Neural progenitor cell (in vitro differentiated cells): ENCODE results near the gene NCBP2L. TPM values are rescaled to one million over a fixed set of nuclear protein-coding genes. Genes with fewer than 3 reads are reported as not detected.

Experiments
- DNase-seq: peaks from one replicate; pipeline ENCODE4 v3.0.0-alpha.2; 2016; ENCODE audit warnings: low spot score
- H2AFZ ChIP-seq: fragments of 200-600 bp; sonication (generic); replicated peaks from 2 replicates; pipeline ENCODE4 v1.6.1; 2016; ENCODE audit warnings: antibody characterized with exemption
- H3F3A ChIP-seq: fragments of 200-600 bp; sonication (generic); 2 replicates; pipeline ENCODE4 v1.6.1; 2016; ENCODE audit warnings: antibody characterized with exemption, low read depth
- H3K27ac ChIP-seq: fragments of 200-600 bp; sonication (generic); 2 replicates; pipeline ENCODE4 v1.5.1; 2016; ENCODE audit warnings: mild to moderate bottlenecking
- H3K27me3 ChIP-seq: fragments of 200-600 bp; sonication (generic); 2 replicates; pipeline ENCODE4 v1.6.1; 2016; ENCODE audit warnings: mild to moderate bottlenecking, moderate library complexity
- H3K36me3 ChIP-seq: fragments of 200-600 bp; sonication (generic); 2 replicates; pipeline ENCODE4 v1.5.1; 2016
- H3K4me1 ChIP-seq: fragments of 200-600 bp; sonication (generic); 2 replicates; pipeline ENCODE4 v1.6.1; 2016; ENCODE audit warnings: mixed run types
- H3K4me2 ChIP-seq: fragments of 200-600 bp; sonication (generic); 2 replicates; pipeline ENCODE4 v1.6.1; 2016
- H3K4me3 ChIP-seq: fragments of 200-600 bp; sonication (generic); 2 replicates; pipeline ENCODE4 v1.5.1; 2016
- H3K79me2 ChIP-seq: fragments of 200-600 bp; sonication (generic); 2 replicates; pipeline ENCODE4 v1.6.1; 2016; ENCODE audit warnings: low read depth
- H3K9ac ChIP-seq: fragments of 200-600 bp; sonication (generic); 2 replicates; pipeline ENCODE4 v1.6.1; 2016
- H3K9me3 ChIP-seq: fragments of 200-600 bp; sonication (generic); 2 replicates; pipeline ENCODE4 v1.5.1; 2016; ENCODE audit warnings: low read depth
- H4K20me1 ChIP-seq: fragments of 200-600 bp; sonication (generic); 2 replicates; pipeline ENCODE4 v1.6.1; 2016; ENCODE audit warnings: low read depth
- H3K27ac Mint-ChIP-seq: 3 replicates; pipeline ENCODE4 v1.8.0; 2021; ENCODE audit warnings: mixed read lengths
- H3K27me3 Mint-ChIP-seq: 2 replicates; pipeline ENCODE4 v1.8.0; 2022; ENCODE audit warnings: low read depth, mild to moderate bottlenecking, inconsistent platforms, moderate library complexity, mixed read lengths; ENCODE audit not compliant: insufficient read depth
- H3K36me3 Mint-ChIP-seq: 3 replicates; pipeline ENCODE4 v1.8.0; 2021; ENCODE audit warnings: mixed read lengths
- H3K4me1 Mint-ChIP-seq: 3 replicates; pipeline ENCODE4 v1.8.0; 2021; ENCODE audit warnings: mixed read lengths
- H3K4me3 Mint-ChIP-seq: 3 replicates; pipeline ENCODE4 v1.8.0; 2021; ENCODE audit warnings: mild to moderate bottlenecking, moderate library complexity, mixed read lengths
- H3K9me3 Mint-ChIP-seq: 3 replicates; pipeline ENCODE4 v1.8.0; 2020; ENCODE audit warnings: mixed read lengths
- EZH2 ChIP-seq: fragments of 200-600 bp; sonication (generic); IDR thresholded peaks from 2 replicates; pipeline ENCODE4 v1.6.1; 2017; ENCODE audit warnings: antibody characterized with exemption, mild to moderate bottlenecking, moderate library complexity
- EZH2phosphoT487 ChIP-seq: fragments of 200-600 bp; sonication (generic); IDR thresholded peaks from 2 replicates; pipeline ENCODE4 v1.6.1; 2017; ENCODE audit warnings: antibody characterized with exemption
- total RNA-seq: library from RNA; depleted of rRNA; stranded (reverse); fragments of >200 nt; gene quantifications from 2 replicates; pipeline ENCODE4 v1.2.3, GENCODE V29; 2015; ENCODE audit warnings: low replicate concordance
- TF ChIP-seq, protein P1 (sequence below): fragments of 200-600 bp; sonication (generic); IDR thresholded peaks from 2 replicates; pipeline ENCODE4 v1.5.1; 2017; ENCODE audit warnings: antibody characterized with exemption, mild to moderate bottlenecking

Gene NCBP2L
- total RNA-seq: not detected in 2 replicates

DNA sequence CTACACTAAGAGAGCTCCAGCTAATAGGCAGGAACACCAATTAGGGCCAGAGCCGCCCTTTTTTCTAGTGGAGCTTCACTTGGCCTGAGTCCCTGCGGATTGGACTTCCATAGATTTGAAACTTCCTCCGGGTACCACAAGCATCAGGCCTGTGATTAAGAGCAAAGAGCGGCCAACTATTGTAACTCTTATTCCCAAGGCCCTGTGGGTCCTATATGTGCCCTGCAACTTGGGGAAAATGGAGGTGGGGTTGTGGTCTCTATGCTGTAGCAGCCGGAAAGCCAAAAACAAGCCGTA, at the start of gene NCBP2L:
TSS of gene NCBP2L (plus strand) at position 198 of the 297 bp plus-strand sequence. CDS start 16,488 bp downstream, outside the sequence.
- Histone ChIP-seq H3K4me2 (peak within 1 kb of the TSS; percentile 89), H3K27ac (no peak within 1 kb of the TSS), H3K79me2 (no peaks in the 10 kb centered on the region), H3F3A (no peaks in the 10 kb centered on the region), H3K36me3 (no peaks in the 10 kb centered on the region), H2AFZ (peak within 1 kb of the TSS; percentile 84), H3K27me3 (peaks cover 46% of the 10 kb centered on the region), H4K20me1 (no peaks in the 10 kb centered on the region), H3K4me3 (peak within 1 kb of the TSS; percentile 56), H3K4me1 (peaks cover 24% of the 10 kb centered on the region), H3K9me3 (no peaks in the 10 kb centered on the region), H3K9ac (no peak within 1 kb of the TSS)
- Mint-ChIP-seq H3K27me3 (peaks cover 23% of the 10 kb centered on the region), H3K4me3 (peak within 1 kb of the TSS; percentile 84), H3K27ac (no peak within 1 kb of the TSS), H3K36me3 (no peaks in the 10 kb centered on the region), H3K9me3 (no peaks in the 10 kb centered on the region), H3K4me1 (peaks cover 19% of the 10 kb centered on the region)
- TF ChIP-seq EZH2 (no peak), EZH2phosphoT487 (no peak)
- TF ChIP-seq, protein P1, sequence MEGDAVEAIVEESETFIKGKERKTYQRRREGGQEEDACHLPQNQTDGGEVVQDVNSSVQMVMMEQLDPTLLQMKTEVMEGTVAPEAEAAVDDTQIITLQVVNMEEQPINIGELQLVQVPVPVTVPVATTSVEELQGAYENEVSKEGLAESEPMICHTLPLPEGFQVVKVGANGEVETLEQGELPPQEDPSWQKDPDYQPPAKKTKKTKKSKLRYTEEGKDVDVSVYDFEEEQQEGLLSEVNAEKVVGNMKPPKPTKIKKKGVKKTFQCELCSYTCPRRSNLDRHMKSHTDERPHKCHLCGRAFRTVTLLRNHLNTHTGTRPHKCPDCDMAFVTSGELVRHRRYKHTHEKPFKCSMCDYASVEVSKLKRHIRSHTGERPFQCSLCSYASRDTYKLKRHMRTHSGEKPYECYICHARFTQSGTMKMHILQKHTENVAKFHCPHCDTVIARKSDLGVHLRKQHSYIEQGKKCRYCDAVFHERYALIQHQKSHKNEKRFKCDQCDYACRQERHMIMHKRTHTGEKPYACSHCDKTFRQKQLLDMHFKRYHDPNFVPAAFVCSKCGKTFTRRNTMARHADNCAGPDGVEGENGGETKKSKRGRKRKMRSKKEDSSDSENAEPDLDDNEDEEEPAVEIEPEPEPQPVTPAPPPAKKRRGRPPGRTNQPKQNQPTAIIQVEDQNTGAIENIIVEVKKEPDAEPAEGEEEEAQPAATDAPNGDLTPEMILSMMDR: no peak
- DNase-seq: no peak

DNA sequence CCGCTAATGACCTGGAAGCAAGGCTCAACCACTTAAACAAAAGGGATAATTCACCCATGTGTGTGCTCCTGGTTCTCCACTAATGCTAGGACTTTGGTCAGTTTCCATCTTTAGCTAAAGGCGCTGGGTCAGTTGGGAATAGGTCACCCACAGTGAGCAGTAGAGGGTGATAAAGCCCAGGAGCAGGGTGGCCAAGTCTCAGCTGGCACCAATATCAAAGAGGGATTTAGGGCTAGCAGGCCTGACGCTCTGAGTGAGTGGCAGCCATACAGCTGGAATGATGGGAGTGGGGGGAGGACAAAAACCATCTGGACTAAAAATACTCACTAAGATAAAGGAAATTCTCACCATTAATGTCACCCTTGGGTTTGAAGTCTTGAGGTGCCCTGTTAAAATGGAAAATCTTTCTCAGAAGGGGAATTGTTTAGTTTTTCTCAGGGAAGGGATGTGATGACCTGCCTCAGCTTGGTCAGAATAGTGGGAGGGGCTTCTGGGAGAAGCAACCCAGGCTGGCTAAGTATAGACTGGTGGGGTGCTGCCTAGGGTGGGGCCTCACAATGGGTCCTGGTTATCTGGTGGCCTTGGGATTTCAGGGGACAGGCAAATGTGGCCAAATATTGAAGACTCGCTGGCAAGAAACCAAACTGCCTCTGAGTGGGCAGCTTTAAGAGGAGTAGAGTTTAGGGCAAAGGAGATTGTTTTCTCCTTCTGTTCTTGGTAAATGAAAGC, 49.0 kb upstream of the NCBP2L start:
- Histone ChIP-seq H3F3A (peaks cover 24% of the 10 kb centered on the region), H3K4me2 (no peak overlapping the region), H3K36me3 (no peaks in the 10 kb centered on the region), H3K9ac (no peak overlapping the region), H2AFZ (no peak overlapping the region), H3K4me1 (peaks cover 30% of the 10 kb centered on the region), H3K79me2 (no peaks in the 10 kb centered on the region), H3K27ac (no peak overlapping the region), H4K20me1 (no peaks in the 10 kb centered on the region), H3K4me3 (no peak overlapping the region), H3K9me3 (no peaks in the 10 kb centered on the region), H3K27me3 (no peaks in the 10 kb centered on the region)
- Mint-ChIP-seq H3K4me1 (peaks cover 53% of the 10 kb centered on the region), H3K36me3 (no peaks in the 10 kb centered on the region), H3K27ac (peak overlapping the region; percentile 50), H3K27me3 (peaks cover 28% of the 10 kb centered on the region), H3K4me3 (no peak overlapping the region), H3K9me3 (peaks cover 4% of the 10 kb centered on the region)
- DNase-seq: no peak
- TF ChIP-seq EZH2phosphoT487 (no peak), EZH2 (no peak)
- TF ChIP-seq, protein P1: no peak

DNA sequence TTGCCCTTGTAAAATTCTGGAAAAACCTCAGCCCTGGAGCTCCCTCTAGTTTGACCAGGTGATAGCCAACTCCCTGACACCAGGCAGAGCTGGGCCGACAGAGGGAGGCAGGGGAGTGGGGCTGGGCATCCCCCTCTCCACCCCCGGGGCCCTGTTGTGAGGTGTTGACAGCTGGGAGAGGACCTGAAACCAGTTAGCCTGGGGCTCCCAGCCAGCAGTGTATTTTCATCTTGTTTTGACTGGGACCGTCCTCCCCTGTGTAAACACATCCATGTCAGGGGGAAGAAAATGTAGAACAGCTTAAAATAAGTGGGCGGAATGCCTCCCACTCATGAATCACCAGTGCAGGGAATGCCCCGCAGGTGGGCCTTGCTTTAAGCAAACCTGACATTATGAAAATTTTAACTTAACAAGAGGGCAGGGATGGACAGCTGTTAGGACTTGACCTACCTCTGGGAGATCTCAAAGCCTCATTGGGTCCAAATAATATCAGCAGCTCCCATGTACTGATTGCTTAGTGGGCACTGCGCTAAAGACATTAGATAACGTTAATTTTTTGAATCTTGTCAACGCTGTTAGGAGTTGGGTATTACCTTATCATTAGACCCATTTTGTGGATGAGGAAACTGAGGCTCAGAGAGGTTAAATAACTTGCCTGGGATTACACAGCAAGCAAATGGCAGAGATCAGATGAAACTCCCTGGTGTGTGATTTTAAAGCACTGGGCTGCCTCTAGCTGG, 47.8 kb upstream of the NCBP2L start:
- Histone ChIP-seq H3F3A (peaks cover 24% of the 10 kb centered on the region), H3K9ac (no peak overlapping the region), H3K4me3 (no peak overlapping the region), H3K4me1 (peaks cover 30% of the 10 kb centered on the region), H3K79me2 (no peaks in the 10 kb centered on the region), H2AFZ (no peak overlapping the region), H3K27ac (no peak overlapping the region), H3K36me3 (no peaks in the 10 kb centered on the region), H3K9me3 (no peaks in the 10 kb centered on the region), H4K20me1 (no peaks in the 10 kb centered on the region), H3K27me3 (no peaks in the 10 kb centered on the region), H3K4me2 (no peak overlapping the region)
- Mint-ChIP-seq H3K9me3 (peaks cover 2% of the 10 kb centered on the region), H3K27ac (no peak overlapping the region), H3K27me3 (peaks cover 24% of the 10 kb centered on the region), H3K4me1 (peaks cover 51% of the 10 kb centered on the region), H3K36me3 (no peaks in the 10 kb centered on the region), H3K4me3 (no peak overlapping the region)
- no peak for DNase-seq
- TF ChIP-seq EZH2phosphoT487 (no peak), EZH2 (no peak)
- TF ChIP-seq, protein P1: no peak
